HepG2 (cell line): Measurements from ENCODE around the gene LSM10. TPM values are rescaled to one million over a fixed set of nuclear protein-coding genes. Genes with fewer than 3 reads are reported as not detected.

Experiments
- ATAC-seq: fragments of 200-7000 bp; cut with Tn5 transposase; 3 replicates; pipeline ENCODE4 v1.9.1; 2020; ENCODE audit warnings: mild to moderate bottlenecking, moderate library complexity
- BruUV-seq: library from RNA; stranded (reverse); fragments of 400-500 nt; replicated peaks from 2 replicates; lab custom pipeline; 2021; lab: Mats Ljungman, UMichigan
- CTCF ChIA-PET: fragments of 300-600 bp; formaldehyde crosslinking; extraction: SDS; loops from one replicate; lab custom pipeline; 2021; ENCODE audit warnings: low total read pairs, inconsistent platforms, low intra/inter-chr PET ratio; lab: Yijun Ruan, JAX
- POLR2A ChIA-PET: fragments of 350-600 bp; sonication (Branson Sonifier 250); formaldehyde crosslinking; loops from one replicate; lab custom pipeline; 2020; ENCODE audit warnings: antibody characterized with exemption, inconsistent platforms; lab: Yijun Ruan, JAX
- DNase-seq: peaks from one replicate; pipeline ENCODE4 v3.0.0-alpha.2; 2015; ENCODE audit warnings: low spot score
- FAIRE-seq: peaks from 3 replicates; lab custom pipeline; 2011; peaks lifted over from hg19 to GRCh38; lab: Jason Lieb, UNC
- H2AFZ ChIP-seq: one replicate; pipeline ENCODE4 v1.6.1; 2011; ENCODE audit warnings: low read length, inconsistent platforms
- H3K27ac ChIP-seq: fragments of 300-600 bp; 3 replicates; pipeline ENCODE4 v1.8.0; 2011; ENCODE audit warnings: mixed run types, mild to moderate bottlenecking, mixed read lengths, low read length, inconsistent platforms; ENCODE audit not compliant: insufficient read depth; ENCODE audit errors: extremely low read length
- H3K27me3 ChIP-seq, 2 experiments: fragments of 200-600 bp in 1 of 2; 2 replicates in 1 of 2; 3 replicates in 1 of 2; pipeline versions ENCODE4 v1.6.0 to v1.8.0; 2011; ENCODE audit warnings: low read length in 2 of 2, mild to moderate bottlenecking in 2 of 2, moderate library complexity in 2 of 2, inconsistent platforms in 1 of 2; ENCODE audit not compliant: insufficient read depth in 2 of 2, control insufficient read depth in 1 of 2
- H3K36me3 ChIP-seq, 2 experiments: fragments of 200-600 bp in 1 of 2; replicated peaks in 1 of 2; 2 replicates in 1 of 2; 3 replicates in 1 of 2; pipeline versions ENCODE4 v1.5.1 to v1.8.0; 2011; ENCODE audit warnings: low read length in 2 of 2, inconsistent platforms in 1 of 2; ENCODE audit not compliant: insufficient read depth in 2 of 2, control insufficient read depth in 1 of 2
- H3K4me1 ChIP-seq: 2 replicates; pipeline ENCODE4 v1.5.1; 2012; ENCODE audit warnings: low read length, inconsistent platforms; ENCODE audit not compliant: insufficient read depth
- H3K4me2 ChIP-seq: 2 replicates; pipeline ENCODE4 v1.6.0; 2011; ENCODE audit warnings: low read depth, low read length, inconsistent platforms
- H3K4me3 ChIP-seq, 3 experiments: fragments of 200-600 bp in 1 of 3; sonication (generic), shearing (Covaris generic) in 1 of 3; replicated peaks in 1 of 3; 2 replicates each; pipeline ENCODE4 v1.5.1; 2011 to 2016; ENCODE audit warnings: low read length in 3 of 3, inconsistent platforms in 2 of 3, low read depth in 2 of 3, mild to moderate bottlenecking in 2 of 3, control low read depth in 1 of 3, mixed read lengths in 1 of 3; ENCODE audit not compliant: insufficient read depth in 1 of 3
- H3K79me2 ChIP-seq: one replicate; pipeline ENCODE4 v1.6.1; 2011; ENCODE audit warnings: low read length, inconsistent platforms; ENCODE audit not compliant: insufficient read depth
- H3K9ac ChIP-seq: 2 replicates; pipeline ENCODE4 v1.6.0; 2011; ENCODE audit warnings: mild to moderate bottlenecking, low read depth, low read length, inconsistent platforms; ENCODE audit not compliant: insufficient read depth
- H3K9me3 ChIP-seq: 2 replicates; pipeline ENCODE4 v1.5.1; 2012; ENCODE audit warnings: mild to moderate bottlenecking, low read length
- H4K20me1 ChIP-seq: 2 replicates; pipeline ENCODE4 v1.6.0; 2011; ENCODE audit warnings: inconsistent platforms, mild to moderate bottlenecking, low read length, moderate library complexity; ENCODE audit not compliant: insufficient read depth
- ATF1 ChIP-seq: IDR thresholded peaks from 2 replicates; pipeline ENCODE4 v1.6.1; 2016; ENCODE audit warnings: mild to moderate bottlenecking, control low read depth
- CENPX ChIP-seq: sonication (generic); formaldehyde crosslinking; IDR thresholded peaks from 2 replicates; pipeline ENCODE4 v1.9.0; 2021; ENCODE audit warnings: mild to moderate bottlenecking, missing genetic modification reagents, moderate library complexity
- CREB3 ChIP-seq: sonication (generic); formaldehyde crosslinking; IDR thresholded peaks from 2 replicates; pipeline ENCODE4 v1.5.0; 2020; ENCODE audit warnings: missing genetic modification reagents
- NFATC3 ChIP-seq: sonication (generic); formaldehyde crosslinking; IDR thresholded peaks from 2 replicates; pipeline ENCODE4 v1.5.1; 2020; ENCODE audit warnings: mild to moderate bottlenecking, missing genetic modification reagents
- NR2F2 ChIP-seq: IDR thresholded peaks from 2 replicates; pipeline ENCODE4 v1.6.1; 2012; ENCODE audit warnings: low read depth, inconsistent platforms, borderline replicate concordance
- PBX3 ChIP-seq: sonication (generic); formaldehyde crosslinking; IDR thresholded peaks from 2 replicates; pipeline ENCODE4 v1.8.1; 2023; ENCODE audit warnings: missing genetic modification reagents, inconsistent platforms, borderline replicate concordance
- SMAD3 ChIP-seq: sonication (generic); formaldehyde crosslinking; IDR thresholded peaks from 2 replicates; pipeline ENCODE4 v1.4.0; 2020; ENCODE audit warnings: missing genetic modification reagents
- SP140L ChIP-seq: sonication (generic); formaldehyde crosslinking; IDR thresholded peaks from 2 replicates; pipeline ENCODE4 v1.4.0; 2020; ENCODE audit warnings: missing genetic modification reagents, borderline replicate concordance
- TBL1XR1 ChIP-seq: fragments of 150-350 bp; IDR thresholded peaks from 2 replicates; pipeline ENCODE4 v1.6.1; 2014; ENCODE audit warnings: borderline replicate concordance, low read length; ENCODE audit not compliant: partially characterized antibody
- TBX3 ChIP-seq: fragments of 450-650 bp; IDR thresholded peaks from 2 replicates; pipeline ENCODE4 v1.6.1; 2017; ENCODE audit warnings: antibody characterized with exemption, mild to moderate bottlenecking, inconsistent platforms, borderline replicate concordance
- ZBTB44 ChIP-seq: sonication (generic); formaldehyde crosslinking; IDR thresholded peaks from 2 replicates; pipeline ENCODE4 v1.4.0; 2020; ENCODE audit warnings: missing genetic modification reagents
- ZNF282 ChIP-seq: fragments of 450-650 bp; IDR thresholded peaks from 2 replicates; pipeline ENCODE4 v1.6.1; 2018; ENCODE audit not compliant: partially characterized antibody
- ZNF430 ChIP-seq: sonication (generic); formaldehyde crosslinking; IDR thresholded peaks from 2 replicates; pipeline ENCODE4 v1.9.0; 2021; ENCODE audit warnings: mild to moderate bottlenecking, missing genetic modification reagents
- ZNF598 ChIP-seq: sonication (generic); formaldehyde crosslinking; IDR thresholded peaks from 2 replicates; pipeline ENCODE4 v1.5.1; 2020; ENCODE audit warnings: mild to moderate bottlenecking, missing genetic modification reagents, borderline replicate concordance
- ZUFSP ChIP-seq: sonication (generic); formaldehyde crosslinking; IDR thresholded peaks from 2 replicates; pipeline ENCODE4 v1.9.0; 2021; ENCODE audit warnings: missing genetic modification reagents, mild to moderate bottlenecking, borderline replicate concordance
- WGBS: methylation state at CpG from one replicate; pipeline ENCODE4 v1.1.6; 2017; ENCODE audit warnings: low lambda C conversion rate; 5-methylcytosine and 5-hydroxymethylcytosine counted together
- in situ Hi-C: cut with HindIII; loops from 2 replicates; pipeline ENCODE4 v1.10.0; 2017; ENCODE audit warnings: low pct_unique_long_range_greater_than_20kb; ENCODE audit not compliant: extremely low pct_ligation_motif_present
- intact Hi-C: fragments of 100-400 bp; cut with micrococcal nuclease; formaldehyde crosslinking; loops from one replicate; pipeline ENCODE4 v1.10.0; 2022; ENCODE audit not compliant: unreplicated experiment
- polyA plus RNA-seq, 8 experiments: library from polyadenylated mRNA; depleted of rRNA in 3 of 8; stranded (reverse) in 7 of 8; unstranded in 1 of 8; fragments of >200 nt; fragmentation: Illumina TruSeq in 4 of 8; extraction: Trizol in 4 of 8; gene quantifications; 2 replicates each; pipeline versions ENCODE4 v1.2.1 to v1.2.3, GENCODE V29; 2011 to 2016; ENCODE audit warnings: low read depth in 4 of 8, missing spikeins in 1 of 8, mixed read lengths in 1 of 8; ENCODE audit not compliant: insufficient read depth in 1 of 8
- total RNA-seq, 5 experiments: library from RNA; depleted of rRNA; stranded (reverse); fragments of >200 nt; fragmentation: Illumina TruSeq; extraction: Trizol; gene quantifications; 2 replicates each; pipeline ENCODE4 v1.2.3, GENCODE V29; 2016; ENCODE audit warnings: low read depth in 1 of 5

Gene LSM10
- total and polyA plus RNA-seq, 2 of the 13 experiments (the other 11 are each of a cell fraction or from before 2014, with no cell fraction given) = 14.0 to 52.0 TPM

GRCh38 chr1:36425791-36426190 is 28.1 kb upstream of the LSM10 start:
- H3K9ac ChIP-seq = no peak overlapping the region
- no peak for FAIRE-seq
- in situ Hi-C loops = no loop called here
- no peak for ATAC-seq
- H3K36me3 ChIP-seq = no peaks in the 10 kb centered on the region
- 74% methylated on average over 4 of the region's 4 CpGs for WGBS
- H4K20me1 ChIP-seq = no peaks in the 10 kb centered on the region
- POLR2A ChIA-PET = no interaction called here
- H3K79me2 ChIP-seq = no peaks in the 10 kb centered on the region
- H3K9me3 ChIP-seq = no peaks in the 10 kb centered on the region
- intact Hi-C loops = loop anchor here (10.0 kb wide), 1 partner anchor 281 kb away; the partner anchor contains the start of gene TRAPPC3
- H3K27ac ChIP-seq = no peak overlapping the region
- TF ChIP-seq ZNF430 (CRISPR knock-in tag) (no peak), ZBTB44 (CRISPR knock-in tag) (no peak), ZNF282 (no peak), ATF1 (CRISPR knock-in tag) (no peak), TBL1XR1 (no peak), SP140L (CRISPR knock-in tag) (no peak), ZNF598 (no peak), NR2F2 (no peak), ZUFSP (CRISPR knock-in tag) (no peak), SMAD3 (CRISPR knock-in tag) (no peak), CREB3 (CRISPR knock-in tag) (no peak), TBX3 (no peak), NFATC3 (CRISPR knock-in tag) (no peak), CENPX (CRISPR knock-in tag) (no peak), PBX3 (no peak)
- TF ChIP-seq, all 625 proteins: peak for 0
- BruUV-seq = no TSS peak
- Histone ChIP-seq H3K27me3 (no peaks in the 10 kb centered on the region), H2AFZ (no peak overlapping the region), H3K4me1 (peaks cover 7% of the 10 kb centered on the region), H3K4me2 (no peak overlapping the region), H3K4me3 (no peak overlapping the region)
- no peak for DNase-seq
- CTCF ChIA-PET = no interaction called here
